Neutrophil (primary cell): Measurements from ENCODE around the gene ARSB.

Experiments used
- H3K27ac ChIP-seq: fragments of 200-600 bp; sonication (generic); 2 replicates; pipeline ENCODE4 v1.5.1; 2016; ENCODE audit warnings: mild to moderate bottlenecking, moderate library complexity
- H3K27me3 ChIP-seq: fragments of 200-600 bp; sonication (generic); 2 replicates; pipeline ENCODE4 v1.6.0; 2016; ENCODE audit warnings: mild to moderate bottlenecking
- H3K36me3 ChIP-seq: fragments of 200-600 bp; sonication (generic); 2 replicates; pipeline ENCODE4 v1.5.1; 2017
- H3K4me1 ChIP-seq, 2 experiments: fragments of 200-600 bp in 1 of 2; sonication (generic) in 1 of 2; 1 replicate in 1 of 2; 2 replicates in 1 of 2; pipeline versions ENCODE4 v1.5.1 to v1.6.1; 2013 to 2016; ENCODE audit warnings: low read depth in 1 of 2, low read length in 1 of 2, mild to moderate bottlenecking in 1 of 2, moderate library complexity in 1 of 2; ENCODE audit not compliant: control insufficient read depth in 1 of 2, insufficient read depth in 1 of 2
- H3K4me3 ChIP-seq, 2 experiments: fragments of 200-600 bp in 1 of 2; sonication (generic) in 1 of 2; 1 replicate in 1 of 2; 2 replicates in 1 of 2; pipeline ENCODE4 v1.5.1; 2013 to 2016; ENCODE audit warnings: low read depth in 1 of 2, low read length in 1 of 2, mild to moderate bottlenecking in 1 of 2, moderate library complexity in 1 of 2
- H3K9me3 ChIP-seq: fragments of 200-600 bp; sonication (generic); 2 replicates; pipeline ENCODE4 v1.5.1; 2016
- CTCF ChIP-seq: fragments of 200-600 bp; sonication (generic); IDR thresholded peaks from 2 replicates; pipeline ENCODE4 v1.5.1; 2016; ENCODE audit warnings: antibody characterized with exemption

Gene ARSB

GRCh38 chr5:78889369-78890140 lies 95.6 kb downstream of the ARSB start:
- Histone ChIP-seq H3K27me3 (no peaks in the 10 kb centered on the region), H3K4me3 (no peak overlapping the region), H3K4me1 (peaks cover 20% of the 10 kb centered on the region in 2 experiments), H3K36me3 (peaks cover 8% of the 10 kb centered on the region), H3K27ac (no peak overlapping the region), H3K9me3 (no peaks in the 10 kb centered on the region)
- TF ChIP-seq CTCF: no peak

- H3K27ac ChIP-seq: no peak overlapping the region
- H3K4me1 ChIP-seq: peaks cover 20% of the 10 kb centered on the region in 2 experiments
- no peaks in the 10 kb centered on the region for H3K9me3 ChIP-seq
- no peak overlapping the region for H3K4me3 ChIP-seq
- TF ChIP-seq CTCF: no peak
- H3K36me3 ChIP-seq: peaks cover 15% of the 10 kb centered on the region
- no peaks in the 10 kb centered on the region for H3K27me3 ChIP-seq
These were observed 96.3 kb downstream of the ARSB start for GRCh38 chr5:78888580-78889368.

- no peak for TF ChIP-seq CTCF
These were observed 97.6 kb downstream of the ARSB start for GRCh38 chr5:78887384-78888118.

GRCh38 chr5:78886341-78887230 lies 98.5 kb downstream of the ARSB start:
- no peak for TF ChIP-seq CTCF
- Histone ChIP-seq H3K9me3 (no peaks in the 10 kb centered on the region), H3K4me3 (no peak overlapping the region), H3K4me1 (peaks cover 20% of the 10 kb centered on the region in 2 experiments), H3K27me3 (no peaks in the 10 kb centered on the region), H3K27ac (no peak overlapping the region), H3K36me3 (peaks cover 15% of the 10 kb centered on the region)

More at GRCh38 chr5:78887384-78888118, 97.6 kb downstream of the ARSB start:
- Histone ChIP-seq H3K27ac (no peak overlapping the region), H3K9me3 (no peaks in the 10 kb centered on the region), H3K27me3 (no peaks in the 10 kb centered on the region), H3K36me3 (peaks cover 15% of the 10 kb centered on the region), H3K4me3 (no peak overlapping the region), H3K4me1 (peaks cover 20% of the 10 kb centered on the region in 2 experiments)

- no peak overlapping the region for H3K4me3 ChIP-seq
- no peak for TF ChIP-seq CTCF
- no peaks in the 10 kb centered on the region for H3K9me3 ChIP-seq
- peaks cover 15% of the 10 kb centered on the region for H3K36me3 ChIP-seq
- H3K27me3 ChIP-seq: no peaks in the 10 kb centered on the region
- H3K4me1 ChIP-seq: no peaks in the 10 kb centered on the region
- H3K27ac ChIP-seq: no peak overlapping the region
These were observed 103.2 kb downstream of the ARSB start for GRCh38 chr5:78881884-78882283.
